ENCODE results near the gene ACAP3. TPM values are rescaled to one million over a fixed set of nuclear protein-coding genes. Genes with fewer than 3 reads are reported as not detected.

Gene ACAP3
- total and polyA plus RNA-seq, 7 experiments from 2014 or later = 3.2 to 70.8 (median 55.1) TPM

GRCh38 chr1:1335792-1336248 is 28.1 kb upstream of the ACAP3 start:
- no peak overlapping the region for H3K27ac ChIP-seq (ENCODE audit: low read depth, low read length)
- H3K4me1 Mint-ChIP-seq = no peaks in the 10 kb centered on the region
- intact Hi-C loops (cut with micrococcal nuclease) = no loop called here
- no peaks in the 10 kb centered on the region for H3K9me3 ChIP-seq (ENCODE audit: control insufficient read depth in 2 of 3, low read length in 3 of 3)
- H3K9me3 Mint-ChIP-seq = peaks cover 0 to 3% (median 0%) of the 10 kb centered on the region in 11 donors
- ATAC-seq (no peak), DNase-seq (no peak)
- no peaks in the 10 kb centered on the region for H3K4me1 ChIP-seq (ENCODE audit: control insufficient read depth in 2 of 2, insufficient read depth in 2 of 2, low read length in 2 of 2)
- H3K4me3 ChIP-seq (ENCODE audit: low read length) = no peak overlapping the region
- ChIA-PET POLR2A (interaction anchor here (0.7 to 1.3 kb wide), 2 partner anchors 12 to 16 kb away, joined by 3 read pairs; no protein-coding TSS in a partner anchor), CTCF (no interaction called here)
- no peaks in the 10 kb centered on the region for H3K27me3 ChIP-seq (ENCODE audit: control insufficient read depth in 2 of 2, insufficient read depth in 2 of 2, low read length in 2 of 2)
- peaks cover 0 to 5% (median 0%) of the 10 kb centered on the region in 5 donors for H3K36me3 Mint-ChIP-seq
- no peaks in the 10 kb centered on the region for H3K27me3 Mint-ChIP-seq
- H3K36me3 ChIP-seq (ENCODE audit: control insufficient read depth in 2 of 3, insufficient read depth in 3 of 3, low read length in 3 of 3) = peaks cover 0 to 23% (median 0%) of the 10 kb centered on the region in 3 experiments
- no peak overlapping the region for H3K4me3 Mint-ChIP-seq
- H3K27ac Mint-ChIP-seq = no peak overlapping the region

GRCh38 chr1:1335283-1335682 is 27.6 kb upstream of the ACAP3 start:
- ChIA-PET CTCF (no interaction called here), POLR2A (interaction anchor here (1.3 kb wide), 1 partner anchor 13 kb away, joined by 3 read pairs; no protein-coding TSS in a partner anchor)
- no peak overlapping the region for H3K27ac ChIP-seq (ENCODE audit: low read depth, low read length)
- Mint-ChIP-seq H3K27ac (no peak overlapping the region), H3K4me1 (no peaks in the 10 kb centered on the region), H3K4me3 (no peak overlapping the region), H3K36me3 (peaks cover 0 to 4% (median 0%) of the 10 kb centered on the region in 5 donors), H3K9me3 (no peaks in the 10 kb centered on the region), H3K27me3 (no peaks in the 10 kb centered on the region)
- intact Hi-C loops (cut with micrococcal nuclease) = no loop called here
- no peak overlapping the region for H3K4me3 ChIP-seq (ENCODE audit: low read length)
- H3K9me3 ChIP-seq (ENCODE audit: control insufficient read depth in 2 of 3, low read length in 3 of 3) = no peaks in the 10 kb centered on the region
- H3K4me1 ChIP-seq (ENCODE audit: control insufficient read depth in 2 of 2, insufficient read depth in 2 of 2, low read length in 2 of 2) = no peaks in the 10 kb centered on the region
- DNase-seq (no peak), ATAC-seq (no peak)
- no peaks in the 10 kb centered on the region for H3K27me3 ChIP-seq (ENCODE audit: control insufficient read depth in 2 of 2, insufficient read depth in 2 of 2, low read length in 2 of 2)
- peaks cover 0 to 21% (median 0%) of the 10 kb centered on the region in 3 experiments for H3K36me3 ChIP-seq (ENCODE audit: control insufficient read depth in 2 of 3, insufficient read depth in 3 of 3, low read length in 3 of 3)

- intact Hi-C loops (cut with micrococcal nuclease) = no loop called here
- Mint-ChIP-seq H3K9me3 (no peaks in the 10 kb centered on the region), H3K4me1 (peaks cover 0 to 2% (median under 1%) of the 10 kb centered on the region in 7 donors), H3K4me3 (no peak overlapping the region), H3K27ac (no peak overlapping the region), H3K36me3 (peaks cover 0 to 4% (median 0%) of the 10 kb centered on the region in 5 donors), H3K27me3 (no peaks in the 10 kb centered on the region)
- ChIA-PET POLR2A (no interaction called here), CTCF (no interaction called here)
- ATAC-seq = no peak
- Histone ChIP-seq H3K36me3 (ENCODE audit: control insufficient read depth in 2 of 3, insufficient read depth in 3 of 3, low read length in 3 of 3) (peaks cover 0 to 17% (median 0%) of the 10 kb centered on the region in 3 experiments), H3K4me1 (ENCODE audit: control insufficient read depth in 2 of 2, insufficient read depth in 2 of 2, low read length in 2 of 2) (no peaks in the 10 kb centered on the region), H3K27ac (ENCODE audit: low read depth, low read length) (no peak overlapping the region), H3K27me3 (ENCODE audit: control insufficient read depth in 2 of 2, insufficient read depth in 2 of 2, low read length in 2 of 2) (no peaks in the 10 kb centered on the region), H3K9me3 (ENCODE audit: control insufficient read depth in 2 of 3, low read length in 3 of 3) (no peaks in the 10 kb centered on the region), H3K4me3 (ENCODE audit: low read length) (no peak overlapping the region)
- DNase-seq = no peak
Observed at GRCh38 chr1:1334835-1335234, 27.1 kb upstream of the ACAP3 start.

GRCh38 chr1:1333551-1334241 is 26.0 kb upstream of the ACAP3 start:
- peaks cover 0 to 7% (median 4%) of the 10 kb centered on the region in 7 donors for H3K4me1 Mint-ChIP-seq
- no peak overlapping the region for H3K27ac Mint-ChIP-seq
- H3K27me3 ChIP-seq (ENCODE audit: control insufficient read depth in 2 of 2, insufficient read depth in 2 of 2, low read length in 2 of 2) = no peaks in the 10 kb centered on the region
- ChIA-PET CTCF (no interaction called here), POLR2A (no interaction called here)
- H3K9me3 ChIP-seq (ENCODE audit: control insufficient read depth in 2 of 3, low read length in 3 of 3) = no peaks in the 10 kb centered on the region
- DNase-seq (no peak), ATAC-seq (no peak)
- H3K4me3 Mint-ChIP-seq = no peak overlapping the region
- no peaks in the 10 kb centered on the region for H3K9me3 Mint-ChIP-seq
- no peak overlapping the region for H3K27ac ChIP-seq (ENCODE audit: low read depth, low read length)
- peaks cover 0 to 5% (median 0%) of the 10 kb centered on the region in 5 donors for H3K36me3 Mint-ChIP-seq
- H3K4me3 ChIP-seq (ENCODE audit: low read length) = no peak overlapping the region
- H3K36me3 ChIP-seq (ENCODE audit: control insufficient read depth in 2 of 3, insufficient read depth in 3 of 3, low read length in 3 of 3) = peaks cover 0 to 15% (median 0%) of the 10 kb centered on the region in 3 experiments
- intact Hi-C loops (cut with micrococcal nuclease) = no loop called here
- H3K4me1 ChIP-seq (ENCODE audit: control insufficient read depth in 2 of 2, insufficient read depth in 2 of 2, low read length in 2 of 2) = no peaks in the 10 kb centered on the region
- H3K27me3 Mint-ChIP-seq = no peaks in the 10 kb centered on the region

- H3K4me3 Mint-ChIP-seq = no peak overlapping the region
- H3K4me3 ChIP-seq (ENCODE audit: low read length) = no peak overlapping the region
- H3K27ac ChIP-seq (ENCODE audit: low read depth, low read length) = no peak overlapping the region
- intact Hi-C loops (cut with micrococcal nuclease) = no loop called here
- H3K9me3 ChIP-seq (ENCODE audit: control insufficient read depth in 2 of 3, low read length in 3 of 3) = no peaks in the 10 kb centered on the region
- peaks cover 0 to 5% (median 0%) of the 10 kb centered on the region in 5 donors for H3K36me3 Mint-ChIP-seq
- H3K36me3 ChIP-seq (ENCODE audit: control insufficient read depth in 2 of 3, insufficient read depth in 3 of 3, low read length in 3 of 3) = peaks cover 0 to 17% (median 0%) of the 10 kb centered on the region in 3 experiments
- no peaks in the 10 kb centered on the region for H3K4me1 ChIP-seq (ENCODE audit: control insufficient read depth in 2 of 2, insufficient read depth in 2 of 2, low read length in 2 of 2)
- ATAC-seq (no peak), DNase-seq (no peak)
- no peaks in the 10 kb centered on the region for H3K27me3 ChIP-seq (ENCODE audit: control insufficient read depth in 2 of 2, insufficient read depth in 2 of 2, low read length in 2 of 2)
- H3K27ac Mint-ChIP-seq = no peak overlapping the region
- peaks cover 0 to 7% (median 4%) of the 10 kb centered on the region in 7 donors for H3K4me1 Mint-ChIP-seq
- POLR2A ChIA-PET = no interaction called here
- H3K9me3 Mint-ChIP-seq = no peaks in the 10 kb centered on the region
- no peaks in the 10 kb centered on the region for H3K27me3 Mint-ChIP-seq
- CTCF ChIA-PET = no interaction called here
Observed at GRCh38 chr1:1332774-1333480, 25.2 kb upstream of the ACAP3 start.

DNA sequence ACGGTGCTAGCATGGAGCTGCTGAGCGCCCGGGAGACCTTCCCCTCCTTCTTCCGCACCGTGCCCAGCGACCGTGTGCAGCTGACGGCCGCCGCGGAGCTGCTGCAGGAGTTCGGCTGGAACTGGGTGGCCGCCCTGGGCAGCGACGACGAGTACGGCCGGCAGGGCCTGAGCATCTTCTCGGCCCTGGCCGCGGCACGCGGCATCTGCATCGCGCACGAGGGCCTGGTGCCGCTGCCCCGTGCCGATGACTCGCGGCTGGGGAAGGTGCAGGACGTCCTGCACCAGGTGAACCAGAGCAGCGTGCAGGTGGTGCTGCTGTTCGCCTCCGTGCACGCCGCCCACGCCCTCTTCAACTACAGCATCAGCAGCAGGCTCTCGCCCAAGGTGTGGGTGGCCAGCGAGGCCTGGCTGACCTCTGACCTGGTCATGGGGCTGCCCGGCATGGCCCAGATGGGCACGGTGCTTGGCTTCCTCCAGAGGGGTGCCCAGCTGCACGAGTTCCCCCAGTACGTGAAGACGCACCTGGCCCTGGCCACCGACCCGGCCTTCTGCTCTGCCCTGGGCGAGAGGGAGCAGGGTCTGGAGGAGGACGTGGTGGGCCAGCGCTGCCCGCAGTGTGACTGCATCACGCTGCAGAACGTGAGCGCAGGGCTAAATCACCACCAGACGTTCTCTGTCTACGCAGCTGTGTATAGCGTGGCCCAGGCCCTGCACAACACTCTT is 24.5 kb upstream of the ACAP3 start:
- H3K27me3 ChIP-seq (ENCODE audit: control insufficient read depth in 2 of 2, insufficient read depth in 2 of 2, low read length in 2 of 2) = no peaks in the 10 kb centered on the region
- H3K36me3 Mint-ChIP-seq = peaks cover 0 to 5% (median 0%) of the 10 kb centered on the region in 5 donors
- no peak overlapping the region for H3K4me3 Mint-ChIP-seq
- no peak overlapping the region for H3K27ac Mint-ChIP-seq
- DNase-seq (no peak), ATAC-seq (no peak)
- ChIA-PET POLR2A (no interaction called here), CTCF (no interaction called here)
- H3K9me3 Mint-ChIP-seq = no peaks in the 10 kb centered on the region
- no peak overlapping the region for H3K27ac ChIP-seq (ENCODE audit: low read depth, low read length)
- H3K4me3 ChIP-seq (ENCODE audit: low read length) = no peak overlapping the region
- peaks cover 0 to 7% (median 4%) of the 10 kb centered on the region in 7 donors for H3K4me1 Mint-ChIP-seq
- H3K36me3 ChIP-seq (ENCODE audit: control insufficient read depth in 2 of 3, insufficient read depth in 3 of 3, low read length in 3 of 3) = peaks cover 0 to 20% (median 0%) of the 10 kb centered on the region in 3 experiments
- H3K4me1 ChIP-seq (ENCODE audit: control insufficient read depth in 2 of 2, insufficient read depth in 2 of 2, low read length in 2 of 2) = no peaks in the 10 kb centered on the region
- intact Hi-C loops (cut with micrococcal nuclease) = no loop called here
- no peaks in the 10 kb centered on the region for H3K27me3 Mint-ChIP-seq
- no peaks in the 10 kb centered on the region for H3K9me3 ChIP-seq (ENCODE audit: control insufficient read depth in 2 of 3, low read length in 3 of 3)
